Left ventricle myocardium superior (tissue), 1 donor: Measurements from ENCODE around the gene PRPF8. TPM values are rescaled to one million over a fixed set of nuclear protein-coding genes. Genes with fewer than 3 reads are reported as not detected.

ENCODE experiments used
- ATAC-seq: fragments of 200-7000 bp; cut with Tn5 transposase; one replicate; pipeline ENCODE4 v1.9.1; 2020; ENCODE audit warnings: mild to moderate bottlenecking, moderate library complexity
- DNase-seq: peaks from one replicate; pipeline ENCODE4 v3.0.0-alpha.2; 2020
- intact Hi-C: fragments of 100-400 bp; cut with micrococcal nuclease; formaldehyde crosslinking; loops from one replicate; pipeline ENCODE4 v1.11.0; 2022
- total RNA-seq: library from RNA; stranded (reverse); fragmentation: NEBNext Ultra II Directional; extraction: Animal tissue kit (Norgen Biotek cat#: 25700); gene quantifications from one replicate; pipeline ENCODE4 v1.2.1, GENCODE V29; 2021
- donor health status: DM: no; HTN: yes; CAD: no; lungs with severe emphysema.

PRPF8 gene
- total RNA-seq, 1 donor from 2014 or later: 135 TPM

- DNase-seq (peak; percentile 99), ATAC-seq (peak; percentile 63)
- intact Hi-C loops: no loop called here
Measured at GRCh38 chr17:1648963-1649843, 35.5 kb downstream of the PRPF8 start.

- intact Hi-C loops: no loop called here
- ATAC-seq: peak; percentile 63
- DNase-seq: peak; percentile 74
Measured at GRCh38 chr17:1648173-1648962, 36.3 kb downstream of the PRPF8 start.

GRCh38 chr17:1647802-1648171 lies 36.9 kb downstream of the PRPF8 start:
- no peak for DNase-seq
- no peak for ATAC-seq
- intact Hi-C loops: no loop called here

- ATAC-seq (no peak), DNase-seq (no peak)
- intact Hi-C loops: no loop called here
Measured at GRCh38 chr17:1646199-1646875, 38.3 kb downstream of the PRPF8 start.

GRCh38 chr17:1645207-1646171 lies 39.2 kb downstream of the PRPF8 start, which contains the start of gene SCARF1:
Gene SCARF1 (minus strand): TSS chr17:1645732. CDS start chr17:1645697, 35 bp downstream.
- ATAC-seq (no peak), DNase-seq (peak; percentile 81)
- intact Hi-C loops: no loop called here

- DNase-seq (no peak), ATAC-seq (no peak)
Measured at GRCh38 chr17:1644493-1645206, 40.0 kb downstream of the PRPF8 start.

GRCh38 chr17:1643999-1644492 lies 40.6 kb downstream of the PRPF8 start:
- intact Hi-C loops: no loop called here
- DNase-seq (no peak), ATAC-seq (peak; percentile 1)

More at GRCh38 chr17:1644493-1645206, 40.0 kb downstream of the PRPF8 start:
- intact Hi-C loops: no loop called here

GRCh38 chr17:1643293-1643998 lies 41.2 kb downstream of the PRPF8 start:
- intact Hi-C loops: no loop called here
- DNase-seq (peak; percentile 56), ATAC-seq (peak; percentile 4)

GRCh38 chr17:1641065-1641403 lies 43.6 kb downstream of the PRPF8 start:
- intact Hi-C loops: no loop called here
- no peak for ATAC-seq
- DNase-seq: no peak

- intact Hi-C loops: no loop called here
- ATAC-seq: peak; percentile 50
- peak; percentile 65 for DNase-seq
Measured at GRCh38 chr17:1640329-1641064, 44.2 kb downstream of the PRPF8 start.

GRCh38 chr17:1639549-1640180 lies 45.0 kb downstream of the PRPF8 start:
- ATAC-seq: no peak

GRCh38 chr17:1638624-1639300 lies 45.9 kb downstream of the PRPF8 start:
- intact Hi-C loops: no loop called here
- DNase-seq (no peak), ATAC-seq (no peak)

More at GRCh38 chr17:1639549-1640180, 45.0 kb downstream of the PRPF8 start:
- intact Hi-C loops: no loop called here
- DNase-seq: no peak

- intact Hi-C loops: no loop called here
- DNase-seq: no peak
- no peak for ATAC-seq
Measured at GRCh38 chr17:1638171-1638590, 46.5 kb downstream of the PRPF8 start.

GRCh38 chr17:1636732-1637285 lies 47.9 kb downstream of the PRPF8 start:
- DNase-seq (no peak), ATAC-seq (no peak)
- intact Hi-C loops: no loop called here
